LNCaP clone FGC (cell line): ENCODE results near the gene NUP153.
"Not testable (repeated sequence)": the region's sequence is repeated elsewhere in the genome, so short reads cannot be mapped to it uniquely, and the experiment has no call there.

Source experiments
- DNase-seq: peaks from one replicate; pipeline ENCODE4 v3.0.0-alpha.2; 2011; ENCODE audit warnings: low read depth
- H3K4me3 ChIP-seq: 2 replicates; pipeline ENCODE4 v1.5.1; 2011; ENCODE audit warnings: mild to moderate bottlenecking, low read depth, low read length, control low read depth
- CTCF ChIP-seq: IDR thresholded peaks from 2 replicates; pipeline ENCODE4 v1.5.1; 2012; ENCODE audit warnings: mild to moderate bottlenecking; ENCODE audit not compliant: control insufficient read depth, insufficient read depth; ENCODE audit errors: extremely low read depth

Gene NUP153

GRCh38 chr6:17737704-17738252, 31.1 kb upstream of the NUP153 start:
- DNase-seq = no peak
- no peak overlapping the region for H3K4me3 ChIP-seq
- no peak for TF ChIP-seq CTCF

GRCh38 chr6:17735311-17735710, 28.6 kb upstream of the NUP153 start:
- H3K4me3 ChIP-seq, DNase-seq: not testable (repeated sequence)

GRCh38 chr6:17730078-17730704, 23.5 kb upstream of the NUP153 start:
- H3K4me3 ChIP-seq = no peak overlapping the region
- DNase-seq = no peak
- no peak for TF ChIP-seq CTCF

DNA sequence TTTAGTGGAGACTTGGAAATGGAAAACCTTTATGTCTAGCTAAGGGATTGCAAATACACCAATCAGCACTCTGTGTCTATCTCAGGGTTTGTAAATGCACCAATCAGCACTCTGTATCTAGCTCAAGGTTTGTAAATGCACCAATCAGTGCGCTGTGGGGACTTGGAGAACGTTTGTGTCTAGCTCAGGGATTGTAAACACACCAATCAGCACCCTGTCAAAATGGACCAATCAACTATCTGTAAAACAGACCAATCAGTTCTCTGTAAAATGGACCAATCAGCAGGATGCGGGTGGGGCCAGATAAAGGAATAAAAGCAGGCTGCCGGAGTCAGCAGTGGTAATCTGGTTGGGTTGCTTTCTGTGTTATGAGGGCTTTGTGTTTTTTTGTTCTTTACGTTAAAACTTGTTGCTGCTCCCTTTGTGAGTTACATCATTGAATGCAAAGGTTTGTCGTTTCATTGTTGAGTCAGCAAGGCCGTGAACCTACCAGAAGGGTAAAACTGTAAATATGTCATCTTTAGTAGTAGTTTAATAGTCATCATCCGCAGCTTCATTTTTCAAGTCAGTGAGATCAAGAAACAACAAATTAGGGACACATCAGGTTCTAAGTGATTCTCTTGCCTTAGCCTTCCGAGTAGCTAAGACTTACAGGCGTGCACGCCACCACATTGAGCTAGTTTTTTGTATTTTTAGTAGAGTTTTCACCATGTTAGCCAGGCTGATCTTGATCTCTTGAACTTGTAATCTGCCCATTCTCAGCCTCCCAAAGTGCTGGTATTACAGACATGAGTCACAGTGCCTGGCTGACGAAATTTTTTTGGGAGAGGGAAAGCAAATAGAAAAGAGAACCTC, 22.7 kb upstream of the NUP153 start:
- DNase-seq = no peak
- no peak for TF ChIP-seq CTCF
- H3K4me3 ChIP-seq = no peak overlapping the region

GRCh38 chr6:17728551-17729222, 22.0 kb upstream of the NUP153 start:
- TF ChIP-seq CTCF = no peak
- DNase-seq = no peak
- no peak overlapping the region for H3K4me3 ChIP-seq

DNA sequence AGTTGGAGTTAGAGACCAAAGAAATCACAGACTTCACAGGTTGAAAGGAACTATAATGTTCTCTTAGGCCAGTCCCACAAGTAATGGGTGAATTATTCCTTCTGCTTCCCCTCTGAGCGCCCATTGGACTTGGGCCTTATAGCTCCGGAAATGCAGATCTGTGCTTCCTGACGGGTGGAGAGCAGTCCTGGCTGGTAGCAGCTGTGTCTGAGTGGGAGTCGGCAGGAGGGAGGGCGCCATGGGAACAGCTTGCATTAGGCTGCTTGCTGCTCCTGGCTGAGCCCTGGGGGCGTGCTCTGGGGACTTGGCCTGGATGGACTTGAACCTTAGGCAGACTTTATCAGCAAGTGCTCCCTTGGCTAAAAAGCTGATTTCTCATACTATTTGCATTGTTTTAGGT, 18.4 kb upstream of the NUP153 start:
- H3K4me3 ChIP-seq = no peak overlapping the region
- no peak for DNase-seq
- TF ChIP-seq CTCF = no peak

GRCh38 chr6:17724341-17724740, 17.6 kb upstream of the NUP153 start:
- DNase-seq = no peak
- TF ChIP-seq CTCF = no peak
- H3K4me3 ChIP-seq = no peak overlapping the region
